GM18519 (cell line): ENCODE results near the gene DAPL1.

ENCODE experiments used
- ATAC-seq: cut with Tn5 transposase; IDR thresholded peaks from one replicate; pipeline ENCODE4 v1.9.1; 2021; ENCODE audit warnings: mild to moderate bottlenecking, moderate library complexity; ENCODE audit not compliant: unreplicated experiment, low FRiP score

The DAPL1 gene

DNA sequence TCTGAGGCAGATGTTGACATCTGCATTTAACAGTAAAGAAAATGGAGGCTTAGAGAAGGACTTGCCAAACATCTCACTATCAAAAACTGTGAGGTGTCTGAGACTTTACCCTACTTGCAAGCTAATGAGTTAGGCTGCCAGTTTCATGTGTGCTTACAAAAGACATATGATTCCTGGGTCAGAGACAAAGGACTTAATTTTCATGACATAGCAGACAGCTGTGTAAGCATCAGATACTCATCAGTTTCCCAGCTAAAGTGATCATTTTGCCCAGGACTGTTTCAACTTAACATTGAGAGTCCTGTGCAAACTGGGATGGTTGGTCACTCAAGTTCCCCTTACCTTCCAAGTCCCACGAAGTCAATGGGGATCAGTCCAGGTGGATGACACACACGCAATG is 18.9 kb upstream of the DAPL1 start:
- no peak for ATAC-seq

DNA sequence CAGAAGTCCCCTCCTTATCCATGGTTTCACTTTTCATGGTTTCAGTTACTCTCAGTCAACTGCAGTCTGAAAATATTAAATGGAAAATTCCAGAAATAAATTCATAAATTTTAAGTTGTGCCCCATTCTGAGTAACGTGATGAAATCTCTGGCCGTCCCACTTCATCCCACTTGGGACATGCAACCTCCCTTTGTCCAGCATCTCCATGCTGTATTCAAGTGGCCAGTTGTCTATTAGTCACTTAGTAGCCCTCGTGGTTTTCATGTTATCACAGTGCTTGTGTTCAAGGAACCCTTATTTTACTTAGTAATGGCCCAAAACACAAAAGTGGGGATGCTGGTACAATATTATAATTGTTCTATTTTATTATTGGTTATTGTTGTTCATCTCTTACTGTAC is 18.0 kb upstream of the DAPL1 start:
- no peak for ATAC-seq

DNA sequence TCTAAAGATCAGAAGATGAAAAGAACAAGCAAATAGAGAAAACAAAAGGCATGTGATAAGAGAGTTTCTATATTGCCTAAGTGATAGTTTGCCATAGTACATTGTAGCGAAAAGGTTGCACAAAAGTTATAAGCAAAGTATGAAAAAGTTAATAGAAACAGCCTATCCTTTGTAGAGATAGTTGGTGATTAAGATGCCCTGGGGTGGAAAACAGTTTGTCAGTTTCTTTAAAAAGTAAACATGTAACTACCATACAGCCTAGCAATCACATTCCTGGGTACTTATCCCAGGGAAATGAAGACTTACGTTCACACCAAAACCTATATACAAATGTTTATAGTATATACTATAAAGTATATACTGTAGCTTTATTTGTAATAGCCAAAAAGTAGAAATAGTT is 16.9 kb upstream of the DAPL1 start:
- no peak for ATAC-seq

DNA sequence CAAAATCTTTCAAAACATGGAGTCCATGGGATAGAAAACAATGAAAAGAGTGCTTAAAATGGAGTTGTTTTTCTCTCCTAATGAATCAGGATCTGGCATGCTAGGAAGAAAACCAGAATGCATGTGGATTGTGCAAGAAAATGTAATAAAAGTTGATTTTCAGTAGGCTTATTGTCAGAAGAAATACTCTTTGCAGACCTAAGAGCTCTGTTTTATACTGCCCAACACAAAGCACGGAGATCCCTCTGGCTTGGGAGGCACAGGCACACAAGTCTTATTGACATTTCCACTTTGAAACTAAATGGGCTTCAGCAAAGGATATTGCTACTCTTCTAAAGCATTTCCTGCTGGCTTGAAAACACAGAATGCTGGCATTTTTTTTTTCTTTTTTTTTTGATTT is 15.5 kb upstream of the DAPL1 start:
- ATAC-seq: no peak

DNA sequence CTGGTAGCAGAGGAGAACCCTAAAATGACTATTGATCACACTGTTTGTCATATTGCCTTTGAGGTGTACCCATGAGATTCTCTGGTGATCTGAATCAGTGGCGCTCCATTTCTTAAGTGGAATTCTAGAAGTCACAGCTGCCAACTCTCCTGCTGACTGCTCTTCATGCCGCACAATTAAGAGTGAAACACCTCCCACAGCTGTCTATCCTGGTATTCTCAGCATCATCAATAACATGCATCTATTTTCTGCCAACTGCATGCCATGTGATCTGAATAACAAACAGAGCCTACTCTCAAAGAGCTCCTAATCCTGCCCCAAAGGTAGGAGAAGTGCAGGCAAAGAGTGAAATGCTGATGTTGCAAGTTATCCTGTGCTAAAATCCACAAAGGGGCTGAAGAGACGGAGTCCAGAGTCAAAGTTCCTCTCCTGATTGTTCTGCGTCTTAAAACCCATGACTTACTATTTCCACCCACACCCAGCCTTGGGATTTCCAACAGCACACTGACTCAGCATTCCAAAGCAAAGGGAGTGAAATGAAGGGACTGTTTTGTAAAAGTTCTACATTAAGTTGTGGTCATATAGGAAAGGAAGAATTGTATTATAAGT is 13.7 kb upstream of the DAPL1 start:
- ATAC-seq: no peak

DNA sequence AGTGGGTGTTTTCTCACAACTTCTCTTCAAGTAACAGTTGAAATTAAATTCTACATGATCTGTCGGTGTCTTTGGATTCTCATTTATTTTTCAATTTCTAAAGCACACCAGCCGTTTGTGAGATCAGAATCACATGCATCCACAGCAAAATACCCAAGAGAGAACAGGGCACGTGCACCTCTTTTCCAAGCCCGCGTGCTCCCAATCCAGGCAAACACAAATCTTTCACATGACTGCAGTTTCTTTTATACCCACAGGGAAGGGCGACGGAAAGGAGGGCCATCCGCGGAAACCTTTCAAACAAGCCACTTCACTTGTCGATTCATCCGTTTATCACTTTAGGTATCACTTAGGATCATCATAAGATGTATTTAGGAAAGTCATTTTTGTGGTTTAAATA is 13.0 kb upstream of the DAPL1 start:
- ATAC-seq: no peak

DNA sequence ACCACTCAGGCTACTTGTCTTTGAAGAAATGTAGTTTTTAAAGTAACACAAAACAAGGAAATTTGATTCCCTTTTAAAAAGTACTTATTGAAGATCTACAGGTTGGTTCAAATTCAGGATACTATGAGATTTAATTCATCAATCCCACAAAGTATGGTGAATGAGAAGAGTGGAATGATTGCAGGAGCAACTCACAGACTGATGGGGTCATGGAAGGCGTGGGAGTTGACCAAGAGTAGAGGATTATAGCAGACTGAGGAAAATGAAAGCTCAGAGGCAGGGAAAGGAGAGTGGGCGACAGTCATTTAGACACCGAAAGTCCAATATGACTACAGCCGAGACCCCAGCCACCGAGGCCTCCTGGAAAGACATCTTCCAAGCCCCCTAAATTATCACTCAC is 12.5 kb upstream of the DAPL1 start:
- ATAC-seq: no peak

DNA sequence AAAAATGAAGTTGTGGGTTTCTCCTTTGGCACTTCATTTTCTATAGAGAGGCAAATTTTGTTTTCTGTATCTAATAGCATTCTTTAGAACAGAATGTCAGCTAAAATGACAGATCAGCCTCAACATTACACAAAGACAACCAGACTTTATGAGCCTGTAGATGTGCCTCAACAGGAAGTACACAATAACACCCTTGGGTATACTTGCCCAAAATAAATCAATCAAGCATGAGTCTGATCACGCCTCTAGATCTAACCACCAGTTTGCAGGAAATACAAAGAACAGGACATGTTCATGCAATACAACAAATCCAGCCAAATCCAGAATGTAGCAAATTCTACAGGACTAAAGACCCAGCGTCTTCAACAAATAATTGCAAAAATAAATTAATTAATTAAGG is 11.2 kb upstream of the DAPL1 start:
- no peak for ATAC-seq

DNA sequence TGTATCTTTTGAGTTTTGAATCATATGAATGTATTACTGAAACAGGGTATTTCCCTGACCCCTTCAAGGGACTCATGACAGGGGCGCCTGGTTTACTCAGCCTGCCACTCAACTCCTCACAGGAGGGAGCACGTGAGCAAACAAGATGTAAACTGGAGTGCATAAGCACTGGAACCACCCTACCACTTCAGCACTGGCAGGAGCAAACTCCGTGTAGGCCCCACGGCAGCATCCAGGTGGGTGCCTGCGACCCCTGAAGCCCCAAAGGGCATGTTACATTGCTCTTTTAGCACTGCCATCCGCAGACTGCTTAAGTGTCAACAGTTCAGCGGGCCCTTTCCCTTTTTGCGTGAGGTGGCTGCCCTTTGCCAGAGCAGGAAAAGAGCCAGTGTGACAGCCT is 8.2 kb upstream of the DAPL1 start:
- no peak for ATAC-seq

DNA sequence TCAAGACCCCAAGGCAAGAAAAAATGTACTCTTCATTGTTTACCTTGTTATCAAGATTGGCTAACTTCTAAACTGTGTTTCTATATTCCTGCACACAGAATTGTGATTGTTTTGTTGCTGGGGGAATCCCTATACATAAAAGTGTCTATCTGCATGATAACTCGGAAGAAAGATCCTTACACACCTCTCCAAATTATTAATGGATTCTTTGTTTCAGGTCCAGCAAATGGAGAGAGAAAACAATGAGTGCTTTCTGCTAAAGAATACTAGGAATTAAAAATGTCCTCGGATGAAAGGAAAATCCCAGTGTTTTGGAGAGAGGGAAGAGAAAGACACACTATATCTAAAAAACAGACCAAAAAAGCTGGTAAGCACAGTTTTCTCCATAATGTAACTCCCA is 6.2 kb upstream of the DAPL1 start:
- no peak for ATAC-seq

DNA sequence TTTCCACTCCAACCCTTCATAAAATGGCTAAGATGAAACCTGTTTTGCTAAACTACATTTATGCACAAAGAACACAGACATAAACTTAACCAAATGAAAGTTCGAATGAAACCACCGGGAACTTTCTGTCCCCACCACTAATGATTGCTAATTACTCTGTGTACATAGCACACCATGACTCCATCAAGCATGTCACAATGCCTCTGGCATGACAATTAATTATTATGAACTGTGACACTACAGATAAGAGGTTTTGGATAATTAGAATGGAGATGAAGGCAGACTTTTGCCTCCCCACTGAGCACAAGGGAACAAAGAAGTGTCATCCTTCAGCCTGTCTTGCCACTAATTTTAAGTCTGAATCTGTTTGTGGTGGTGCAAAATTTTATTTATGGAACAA is 1.5 kb downstream of the DAPL1 start:
- ATAC-seq: no peak

DNA sequence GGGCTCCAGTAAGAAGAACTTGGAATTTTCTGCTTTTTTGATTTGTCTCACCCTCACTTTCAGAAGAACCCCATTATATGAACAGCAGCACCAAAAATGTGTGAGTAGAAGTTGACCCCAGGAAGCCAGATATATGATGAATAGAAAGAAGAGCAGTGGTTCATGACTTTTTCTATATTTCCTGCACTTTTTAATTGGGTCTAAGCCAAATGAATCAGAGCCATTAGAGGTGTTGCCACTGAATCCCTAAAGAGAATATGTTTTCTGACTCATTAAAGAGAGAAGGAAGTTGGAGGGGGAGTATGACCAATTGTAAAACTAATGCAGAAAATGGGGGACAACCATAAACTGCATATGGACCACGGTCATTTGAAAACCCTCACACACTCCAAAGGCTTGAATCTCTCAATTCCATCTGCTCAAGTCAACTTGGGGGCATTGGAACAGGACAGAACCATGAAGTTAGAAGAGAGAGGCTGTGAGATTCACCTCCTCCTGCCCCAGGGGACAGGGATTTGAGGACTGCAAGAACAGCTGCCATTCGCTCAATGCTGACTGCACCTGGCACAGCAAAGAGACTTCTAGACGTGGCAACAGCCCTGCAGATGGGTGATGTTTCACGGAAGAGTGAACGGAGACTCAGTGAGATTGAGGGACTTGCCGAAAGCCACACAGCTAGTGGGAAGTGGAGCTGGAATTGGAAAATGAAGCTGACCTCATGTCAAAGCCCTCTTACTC is 3.0 kb downstream of the DAPL1 start:
- no peak for ATAC-seq

DNA sequence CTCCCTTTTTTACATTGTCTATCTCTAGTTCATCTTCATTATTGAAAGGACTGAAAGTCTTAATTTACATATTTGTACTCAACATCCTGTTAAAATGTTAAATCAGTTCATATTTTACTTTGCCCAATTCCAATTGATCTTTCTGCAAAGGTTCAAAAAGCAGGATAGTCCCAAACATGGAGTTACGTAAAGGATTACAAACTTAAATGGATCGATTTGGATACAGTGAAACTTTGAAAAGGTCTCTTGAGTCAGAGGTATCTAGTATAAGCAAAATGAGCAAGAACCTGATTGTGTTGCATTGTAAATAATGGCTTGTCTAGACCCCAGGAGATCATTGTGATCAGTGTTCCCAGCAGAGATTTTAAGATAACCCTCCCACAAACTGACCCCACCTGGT is 4.1 kb downstream of the DAPL1 start:
- ATAC-seq: no peak

DNA sequence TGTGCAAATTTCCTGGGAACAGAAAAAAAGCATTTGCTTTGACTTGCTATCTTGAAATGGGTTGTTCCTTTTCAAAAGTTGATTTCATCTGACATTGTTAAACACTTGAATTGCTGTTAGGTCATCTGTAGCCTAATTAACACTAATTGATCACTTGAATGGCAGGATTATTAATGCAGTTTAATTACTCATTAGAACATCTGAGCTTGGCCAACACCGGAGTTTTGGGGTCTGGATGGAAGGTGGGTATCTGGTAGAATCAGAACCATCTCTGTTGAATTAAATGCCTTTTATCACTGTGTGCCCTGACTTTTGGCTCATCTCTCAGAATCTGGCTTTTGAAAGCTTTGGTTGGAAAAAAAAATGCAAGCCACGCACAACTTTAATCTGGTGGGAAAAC is 8.4 kb downstream of the DAPL1 start:
- no peak for ATAC-seq

DNA sequence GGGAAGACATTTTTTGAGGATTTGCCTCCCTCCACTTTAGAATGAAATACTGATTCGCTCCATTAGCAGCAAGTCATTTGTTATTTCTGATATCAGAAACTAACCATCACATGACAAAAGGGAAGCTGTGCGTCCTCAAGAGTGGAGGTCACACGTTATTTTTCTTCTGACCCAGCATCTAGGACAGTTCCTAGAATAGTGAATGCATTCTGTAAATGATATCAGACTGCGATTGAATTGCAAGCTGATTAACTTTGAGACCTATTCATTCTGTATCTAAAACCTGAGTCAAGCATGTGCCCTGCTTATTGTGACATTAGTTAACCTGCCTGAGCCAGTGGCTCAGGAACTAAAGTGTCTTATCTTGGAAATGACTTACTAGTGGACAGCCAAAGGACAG is 10.1 kb downstream of the DAPL1 start:
- ATAC-seq: no peak

DNA sequence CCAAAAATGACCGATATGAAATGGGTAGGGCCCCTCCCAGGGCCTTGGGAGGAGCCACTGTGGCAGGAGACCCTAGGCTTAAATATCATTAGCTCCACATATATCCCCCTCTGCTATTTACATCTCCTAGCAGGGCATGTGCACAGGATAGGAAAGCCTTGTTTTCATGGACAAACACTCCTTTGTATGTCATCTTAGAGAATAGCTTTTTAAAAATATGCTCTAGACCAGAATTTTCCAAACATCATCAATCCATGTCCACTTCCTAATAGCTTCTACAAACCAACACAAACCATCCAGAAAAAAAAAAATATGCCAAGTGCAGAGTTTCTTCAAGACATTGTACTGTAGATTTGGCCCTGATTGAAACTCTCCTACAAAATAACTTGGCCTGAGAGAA is 10.8 kb downstream of the DAPL1 start:
- no peak for ATAC-seq

DNA sequence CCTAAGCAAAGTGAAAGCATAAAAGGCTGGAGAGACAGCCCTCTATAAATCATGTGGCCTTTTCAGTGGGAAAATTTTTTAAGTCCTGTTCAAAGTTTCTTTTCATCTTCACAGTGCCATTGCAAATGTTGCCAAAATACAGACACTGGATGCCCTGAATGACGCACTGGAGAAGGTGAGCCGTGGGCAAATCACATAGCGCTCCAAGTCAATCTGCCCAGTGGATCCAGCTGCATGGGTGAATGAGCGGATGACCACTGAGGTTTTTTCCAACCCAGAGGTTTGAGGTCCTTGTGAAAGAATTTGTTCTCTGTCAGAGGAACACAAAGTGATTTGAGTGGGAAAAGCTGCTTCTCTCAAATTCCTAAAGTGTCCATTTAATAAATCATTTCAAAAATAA is 11.8 kb downstream of the DAPL1 start:
- no peak for ATAC-seq

DNA sequence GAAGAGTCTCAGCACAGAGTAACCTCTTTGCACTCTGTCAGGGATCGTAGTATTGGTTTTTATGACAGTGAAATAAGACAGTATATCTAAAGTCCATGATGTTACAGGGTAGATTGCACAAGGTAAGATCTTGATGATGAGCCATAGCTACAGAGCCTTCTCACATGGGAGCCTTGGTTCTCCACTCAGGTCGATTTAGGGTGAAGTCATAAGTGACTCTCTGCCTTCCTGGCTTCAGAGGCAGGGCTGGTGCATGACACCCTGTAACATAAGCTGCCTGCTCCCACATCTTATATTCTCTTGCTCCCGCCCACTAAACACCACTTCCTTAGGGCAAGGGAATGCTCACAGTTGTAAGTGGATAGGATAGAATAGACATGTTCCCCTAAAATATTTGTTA is 13.3 kb downstream of the DAPL1 start:
- ATAC-seq: no peak

DNA sequence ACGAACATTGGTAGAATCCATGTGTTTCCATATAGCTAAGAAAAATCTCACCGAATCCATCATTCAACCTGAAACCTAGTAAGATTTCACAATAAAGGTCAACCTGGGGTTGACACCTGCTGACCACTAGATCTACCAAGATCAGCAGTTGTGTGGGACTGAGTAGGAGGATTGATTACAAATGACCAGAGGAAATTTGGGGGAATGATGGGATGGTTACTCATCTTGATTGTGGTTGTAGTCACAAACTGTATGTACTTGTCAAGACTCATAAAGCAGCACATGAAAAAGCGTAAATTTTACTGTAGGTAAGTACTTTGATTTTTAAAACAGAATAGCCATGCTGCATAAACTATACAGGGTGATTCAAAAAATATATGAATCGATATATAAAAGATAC is 14.7 kb downstream of the DAPL1 start:
- no peak for ATAC-seq

DNA sequence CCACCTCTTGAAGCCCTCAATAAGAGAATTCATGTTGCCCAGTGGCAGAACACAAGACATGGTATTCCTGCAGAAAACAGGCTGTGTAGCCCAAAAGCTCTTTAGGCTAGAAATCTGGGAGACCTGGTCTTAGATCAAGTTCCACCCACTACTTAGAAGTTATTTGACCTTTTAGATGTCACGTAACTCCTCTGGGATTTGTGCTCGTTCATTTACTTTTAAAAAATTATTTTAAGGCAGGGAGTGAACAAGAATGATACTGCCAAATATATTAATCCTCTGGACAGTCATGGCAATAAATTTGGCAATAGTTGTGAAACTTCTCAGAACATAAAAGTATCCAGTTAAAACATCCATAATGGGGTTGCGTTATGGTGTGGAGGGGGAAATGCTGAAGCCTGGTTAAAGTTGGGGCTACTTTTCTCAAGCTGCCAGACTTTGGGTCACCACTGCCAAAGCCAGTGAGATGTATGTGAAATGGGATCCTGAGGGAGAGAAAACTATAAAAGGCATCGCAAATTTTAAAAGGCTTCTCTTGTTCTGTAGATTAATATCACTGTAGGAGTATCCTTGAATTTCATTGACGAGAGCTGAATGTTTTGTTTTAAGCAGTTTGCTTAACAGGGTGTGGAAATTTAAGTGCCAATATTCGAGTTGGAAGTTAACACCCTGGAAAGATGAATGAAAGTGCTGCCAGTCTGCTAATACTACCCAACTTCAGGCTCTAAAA is 15.8 kb downstream of the DAPL1 start:
- no peak for ATAC-seq

DNA sequence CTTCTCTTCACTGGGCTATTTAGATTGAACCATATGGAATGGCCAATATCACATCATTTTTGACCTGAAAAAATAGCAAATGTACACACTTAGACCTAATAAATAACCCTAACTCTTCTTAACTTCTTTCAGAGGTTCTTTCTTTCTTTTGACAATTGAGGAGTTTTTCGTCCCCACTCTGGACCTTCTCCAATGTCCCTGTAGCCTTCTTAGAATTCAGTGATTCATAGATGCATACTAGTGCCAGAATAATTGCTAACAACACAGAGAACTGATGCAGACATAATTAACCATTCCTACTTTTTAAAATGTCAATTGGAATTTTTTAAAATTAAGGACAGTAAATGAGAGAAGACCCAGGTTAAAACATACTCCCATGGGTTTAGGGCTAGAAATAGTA is 20.0 kb downstream of the DAPL1 start:
- no peak for ATAC-seq

DNA sequence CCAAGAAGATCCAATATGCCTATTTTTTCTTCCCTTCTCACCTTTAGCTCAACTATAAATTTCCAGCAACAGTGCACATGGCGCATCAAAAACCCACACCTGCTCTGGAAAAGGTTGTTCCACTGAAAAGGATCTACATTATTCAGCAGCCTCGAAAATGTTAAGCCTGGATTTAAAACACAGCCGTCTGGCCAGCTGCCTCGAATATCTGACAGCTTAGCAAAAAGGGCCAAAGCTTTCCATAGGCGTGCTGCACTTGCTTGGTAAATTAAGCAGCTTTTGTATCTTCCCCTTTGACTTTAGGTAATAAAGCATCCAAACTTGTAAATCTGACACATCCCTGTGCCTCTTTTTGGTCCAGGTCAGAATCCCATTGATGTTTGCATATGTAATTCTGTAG is 20.5 kb downstream of the DAPL1 start:
- no peak for ATAC-seq
